Measurements from ENCODE around the gene OR51B6.

DNA sequence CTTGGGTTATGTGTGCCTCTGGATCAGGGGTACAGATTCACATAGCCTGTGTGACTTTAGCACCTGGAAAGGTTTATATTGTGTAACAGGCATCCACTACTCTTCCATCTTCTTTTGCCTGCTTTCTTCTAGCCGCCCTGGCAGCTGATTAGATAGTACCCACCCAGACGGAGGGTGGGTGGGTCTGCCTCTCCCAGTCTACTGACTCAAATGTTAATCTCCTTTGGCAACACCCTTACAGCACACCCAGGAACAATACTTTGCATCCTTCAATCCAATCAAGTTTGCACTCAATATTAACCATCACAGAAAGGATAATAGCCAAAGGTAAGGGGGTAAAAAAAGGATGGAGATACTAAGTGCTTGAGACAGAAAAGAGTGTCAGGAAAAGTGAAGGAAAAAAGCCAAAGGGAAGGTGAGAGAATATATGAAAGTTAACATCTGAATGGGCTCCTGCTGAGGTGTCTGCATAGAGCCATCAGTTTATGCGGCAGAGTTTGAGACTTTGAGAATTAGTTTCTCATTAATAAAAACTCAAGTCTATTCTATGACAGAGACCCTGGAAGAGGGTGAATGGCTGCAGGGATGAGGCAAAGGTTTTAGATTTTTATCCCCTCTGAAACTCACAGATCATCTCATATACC is 2.6 kb upstream of the OR51B6 start:
- no peak for TF ChIP-seq POLR2A (IDR thresholded peaks at IDR 0.05; ENCODE audit: insufficient read depth in 1 of 2, low read depth in 2 of 2, low read length in 2 of 2)
- TF ChIP-seq, protein P1, sequence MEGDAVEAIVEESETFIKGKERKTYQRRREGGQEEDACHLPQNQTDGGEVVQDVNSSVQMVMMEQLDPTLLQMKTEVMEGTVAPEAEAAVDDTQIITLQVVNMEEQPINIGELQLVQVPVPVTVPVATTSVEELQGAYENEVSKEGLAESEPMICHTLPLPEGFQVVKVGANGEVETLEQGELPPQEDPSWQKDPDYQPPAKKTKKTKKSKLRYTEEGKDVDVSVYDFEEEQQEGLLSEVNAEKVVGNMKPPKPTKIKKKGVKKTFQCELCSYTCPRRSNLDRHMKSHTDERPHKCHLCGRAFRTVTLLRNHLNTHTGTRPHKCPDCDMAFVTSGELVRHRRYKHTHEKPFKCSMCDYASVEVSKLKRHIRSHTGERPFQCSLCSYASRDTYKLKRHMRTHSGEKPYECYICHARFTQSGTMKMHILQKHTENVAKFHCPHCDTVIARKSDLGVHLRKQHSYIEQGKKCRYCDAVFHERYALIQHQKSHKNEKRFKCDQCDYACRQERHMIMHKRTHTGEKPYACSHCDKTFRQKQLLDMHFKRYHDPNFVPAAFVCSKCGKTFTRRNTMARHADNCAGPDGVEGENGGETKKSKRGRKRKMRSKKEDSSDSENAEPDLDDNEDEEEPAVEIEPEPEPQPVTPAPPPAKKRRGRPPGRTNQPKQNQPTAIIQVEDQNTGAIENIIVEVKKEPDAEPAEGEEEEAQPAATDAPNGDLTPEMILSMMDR (CRISPR knock-in tag; IDR thresholded peaks at IDR 0.05), result no peak
- no peak for TF ChIP-seq EZH2 (conservative IDR thresholded peaks at IDR 0.05; ENCODE audit: low read depth, low read length)
- TF ChIP-seq NFATC3 (CRISPR knock-in tag; IDR thresholded peaks at IDR 0.05), result no peak
- no peak for TF ChIP-seq NFIC (IDR thresholded peaks at IDR 0.05; ENCODE audit: low read length)
- TF ChIP-seq CREB1 (IDR thresholded peaks at IDR 0.05), result no peak
- TF ChIP-seq CREB1 (CRISPR knock-in tag; IDR thresholded peaks at IDR 0.05), result no peak
